ENCODE results near the gene SLC6A6.

The SLC6A6 gene

DNA sequence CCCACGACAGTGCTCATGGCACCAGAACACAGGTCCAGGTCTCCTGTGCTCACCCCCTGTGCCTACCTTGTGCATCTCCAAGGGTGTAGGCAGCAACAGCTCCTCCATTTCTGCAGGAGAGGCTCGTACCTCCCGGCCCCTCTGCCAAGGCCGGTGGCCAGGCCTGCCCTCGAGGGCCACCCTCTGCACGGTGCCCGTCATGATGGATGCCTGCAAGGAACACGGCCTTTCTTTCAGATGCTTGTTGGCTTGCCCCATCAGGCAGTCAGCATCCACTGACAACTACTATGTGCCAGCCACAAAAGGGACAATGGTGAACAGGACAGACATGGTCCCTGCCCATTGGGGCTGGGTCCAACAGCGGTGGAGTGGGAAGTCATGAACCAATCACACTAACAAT is 93.9 kb downstream of the SLC6A6 start:
- Histone ChIP-seq H3K9ac (ENCODE audit: low read length) (no peak overlapping the region), H2AFZ (ENCODE audit: low read length) (no peak overlapping the region)
- TF ChIP-seq EZH2 (IDR thresholded peaks at IDR 0.05; ENCODE audit: borderline replicate concordance, low read length) (no peak), CTCF (IDR thresholded peaks at IDR 0.05; ENCODE audit: low read length) (no peak)

GRCh38 chr3:14497321-14497720 is 94.9 kb downstream of the SLC6A6 start:
- Histone ChIP-seq H4K20me1 (ENCODE audit: insufficient read depth, low read length) (no peaks in the 10 kb centered on the region), H2AFZ (ENCODE audit: low read length) (no peak overlapping the region), H3K9me2 (ENCODE audit: low read depth, low read length) (no peaks in the 10 kb centered on the region), H3K9me3 (ENCODE audit: low read length) (no peaks in the 10 kb centered on the region; the same call in 1 of the 2 replicates), H3K4me1 (ENCODE audit: insufficient read depth, low read length, severe bottlenecking) (no peaks in the 10 kb centered on the region), H3F3A (ENCODE audit: insufficient read depth, low read length) (no peaks in the 10 kb centered on the region), H3K27ac (ENCODE audit: low read depth, low read length, poor library complexity, severe bottlenecking) (no peak overlapping the region), H3K9ac (ENCODE audit: low read length) (no peak overlapping the region), H3K36me3 (ENCODE audit: insufficient read depth, low read length) (no peaks in the 10 kb centered on the region; the same call in 1 of the 2 replicates), H3K4me3 (ENCODE audit: low read depth, low read length, poor library complexity, severe bottlenecking) (no peak overlapping the region), H3K79me2 (ENCODE audit: insufficient read depth, low read length) (no peaks in the 10 kb centered on the region), H3K4me2 (ENCODE audit: low read length) (no peak overlapping the region), H3K27me3 (ENCODE audit: insufficient read depth, low read length) (no peaks in the 10 kb centered on the region)
- no peak for TF ChIP-seq EZH2 (IDR thresholded peaks at IDR 0.05; ENCODE audit: borderline replicate concordance, low read length)
- TF ChIP-seq CTCF (IDR thresholded peaks at IDR 0.05; ENCODE audit: low read length), result no peak; the same call in 1 of the 2 replicates

More for the DNA sequence above, 93.9 kb downstream of the SLC6A6 start:
- no peaks in the 10 kb centered on the region for H3F3A ChIP-seq (ENCODE audit: insufficient read depth, low read length)
- no peaks in the 10 kb centered on the region for H3K4me1 ChIP-seq (ENCODE audit: insufficient read depth, low read length, severe bottlenecking)
- no peaks in the 10 kb centered on the region for H3K36me3 ChIP-seq (ENCODE audit: insufficient read depth, low read length)
- H3K9me3 ChIP-seq (ENCODE audit: low read length), result no peaks in the 10 kb centered on the region
- H3K4me3 ChIP-seq (ENCODE audit: low read depth, low read length, poor library complexity, severe bottlenecking), result no peak overlapping the region
- H3K9me2 ChIP-seq (ENCODE audit: low read depth, low read length), result no peaks in the 10 kb centered on the region
- no peaks in the 10 kb centered on the region for H3K27me3 ChIP-seq (ENCODE audit: insufficient read depth, low read length)
- H3K27ac ChIP-seq (ENCODE audit: low read depth, low read length, poor library complexity, severe bottlenecking), result no peak overlapping the region
- H3K79me2 ChIP-seq (ENCODE audit: insufficient read depth, low read length), result no peaks in the 10 kb centered on the region
- no peak overlapping the region for H3K4me2 ChIP-seq (ENCODE audit: low read length)
- H4K20me1 ChIP-seq (ENCODE audit: insufficient read depth, low read length), result no peaks in the 10 kb centered on the region

- H3K4me3 ChIP-seq (ENCODE audit: low read depth, low read length, poor library complexity, severe bottlenecking), result no peak overlapping the region
- H3K9ac ChIP-seq (ENCODE audit: low read length), result no peak overlapping the region
- H3K36me3 ChIP-seq (ENCODE audit: insufficient read depth, low read length), result no peaks in the 10 kb centered on the region; the same call in 1 of the 2 replicates
- H3K9me3 ChIP-seq (ENCODE audit: low read length), result peaks cover 5% of the 10 kb centered on the region; the same call in 1 of the 2 replicates
- H3K9me2 ChIP-seq (ENCODE audit: low read depth, low read length), result no peaks in the 10 kb centered on the region
- TF ChIP-seq CTCF (IDR thresholded peaks at IDR 0.05; ENCODE audit: low read length), result no peak
- TF ChIP-seq EZH2 (IDR thresholded peaks at IDR 0.05; ENCODE audit: borderline replicate concordance, low read length), result no peak
- H3K79me2 ChIP-seq (ENCODE audit: insufficient read depth, low read length), result no peaks in the 10 kb centered on the region
- H3K4me1 ChIP-seq (ENCODE audit: insufficient read depth, low read length, severe bottlenecking), result no peaks in the 10 kb centered on the region
- H3K4me2 ChIP-seq (ENCODE audit: low read length), result no peak overlapping the region
- peaks cover 6% of the 10 kb centered on the region; the same call in 1 of the 2 replicates for H3K27me3 ChIP-seq (ENCODE audit: insufficient read depth, low read length)
- H4K20me1 ChIP-seq (ENCODE audit: insufficient read depth, low read length), result no peaks in the 10 kb centered on the region
- H3F3A ChIP-seq (ENCODE audit: insufficient read depth, low read length), result no peaks in the 10 kb centered on the region
- H3K27ac ChIP-seq (ENCODE audit: low read depth, low read length, poor library complexity, severe bottlenecking), result no peak overlapping the region
- no peak overlapping the region for H2AFZ ChIP-seq (ENCODE audit: low read length)
Measured at GRCh38 chr3:14502472-14502871, 100.1 kb downstream of the SLC6A6 start.

All from OCI-LY1 (cell line).